Vagina (tissue), 2 donors: ENCODE results near the gene OXCT2. TPM values are rescaled to one million over a fixed set of nuclear protein-coding genes. Genes with fewer than 3 reads are reported as not detected.
A peak's percentile ranks its signal among the peaks of the same experiment; 100 is the strongest.
"Not testable (repeated sequence)": the region's sequence is repeated elsewhere in the genome, so short reads cannot be mapped to it uniquely, and the experiment has no call there.

Source experiments
- DNase-seq, 2 donors: peaks; one replicate each; pipeline ENCODE4 v3.0.0-alpha.2; 2017; ENCODE audit errors: extremely low spot score in 2 of 2
- H3K27ac ChIP-seq: fragments of 200-600 bp; sonication (generic); one replicate; pipeline ENCODE4 v1.5.1; 2019
- H3K27me3 ChIP-seq: fragments of 200-600 bp; sonication (generic); one replicate; pipeline ENCODE4 v1.5.1; 2019
- H3K36me3 ChIP-seq, 2 donors: fragments of 200-600 bp; sonication (generic); one replicate each; pipeline ENCODE4 v1.5.1; 2017 to 2019
- H3K4me1 ChIP-seq: fragments of 200-600 bp; sonication (generic); one replicate; pipeline ENCODE4 v1.5.1; 2019
- H3K4me3 ChIP-seq, 2 donors: fragments of 200-600 bp; sonication (generic); 1 replicate in 1 of 2; 2 replicates in 1 of 2; pipeline ENCODE4 v1.5.1; 2016 to 2019
- H3K9me3 ChIP-seq: fragments of 200-600 bp; sonication (generic); one replicate; pipeline ENCODE4 v1.5.1; 2019
- CTCF ChIP-seq, 3 experiments: fragments of 450-650 bp in 2 of 3; fragments of 200-600 bp in 1 of 3; sonication (generic) in 1 of 3; IDR thresholded peaks; one replicate each; pipeline ENCODE4 v1.5.1; 2017 to 2019; ENCODE audit warnings: antibody characterized with exemption in 3 of 3, mild to moderate bottlenecking in 2 of 3, moderate library complexity in 2 of 3
- POLR2A ChIP-seq, 2 donors: fragments of 450-650 bp; IDR thresholded peaks; one replicate each; pipeline ENCODE4 v1.6.1; 2017; ENCODE audit warnings: antibody characterized with exemption in 2 of 2, mild to moderate bottlenecking in 2 of 2, moderate library complexity in 2 of 2
- POLR2AphosphoS5 ChIP-seq, 2 donors: sonication (generic); formaldehyde crosslinking; IDR thresholded peaks; one replicate each; pipeline ENCODE4 v1.9.0; 2017; ENCODE audit warnings: antibody characterized with exemption in 2 of 2, mild to moderate bottlenecking in 2 of 2, low read depth in 1 of 2; ENCODE audit not compliant: insufficient read depth in 1 of 2
- intact Hi-C: fragments of 100-400 bp; cut with DNase I; formaldehyde crosslinking; loops from one replicate; pipeline ENCODE4 v1.15.1; 2023
- total RNA-seq: library from RNA; depleted of rRNA; stranded (reverse); fragments of >200 nt; gene quantifications from one replicate; pipeline ENCODE4 v1.2.3, GENCODE V29; 2016

OXCT2 gene
- total RNA-seq, result not detected

GRCh38 chr1:39771022-39771532, at the start of gene OXCT2:
TSS of gene OXCT2 (minus strand) at chr1:39771348. CDS start at chr1:39771255, 93 bp downstream.
- H3K9me3 ChIP-seq, H3K36me3 ChIP-seq, intact Hi-C loops, H3K4me1 ChIP-seq, DNase-seq, H3K27ac ChIP-seq, H3K4me3 ChIP-seq, H3K27me3 ChIP-seq: not testable (repeated sequence)

- intact Hi-C loops, result no loop called here
- peaks cover 8% of the 10 kb centered on the region for H3K4me1 ChIP-seq
- H3K9me3 ChIP-seq, result no peaks in the 10 kb centered on the region
- no peaks in the 10 kb centered on the region for H3K27me3 ChIP-seq
- H3K27ac ChIP-seq, result no peak overlapping the region
- no peaks in the 10 kb centered on the region for H3K36me3 ChIP-seq
- no peak for DNase-seq
- TF ChIP-seq POLR2A (IDR thresholded peaks at IDR 0.05), result no peak
- TF ChIP-seq POLR2AphosphoS5 (IDR thresholded peaks at IDR 0.05; ENCODE audit: insufficient read depth in 1 of 2, low read depth in 1 of 2), result no peak
- no peak for TF ChIP-seq CTCF (IDR thresholded peaks at IDR 0.05)
- H3K4me3 ChIP-seq, result no peak overlapping the region
These were observed 48.1 kb upstream of the OXCT2 start for GRCh38 chr1:39819091-39819812.

GRCh38 chr1:39818482-39818881, 47.3 kb upstream of the OXCT2 start:
- Histone ChIP-seq H3K36me3 (no peaks in the 10 kb centered on the region), H3K27me3 (no peaks in the 10 kb centered on the region), H3K27ac (no peak overlapping the region), H3K4me1 (peaks cover 8% of the 10 kb centered on the region), H3K4me3 (no peak overlapping the region), H3K9me3 (no peaks in the 10 kb centered on the region)
- DNase-seq, result no peak
- intact Hi-C loops, result no loop called here
- peak in 1 of 2 donors; percentile 19 for TF ChIP-seq POLR2AphosphoS5 (IDR thresholded peaks at IDR 0.05; ENCODE audit: insufficient read depth in 1 of 2, low read depth in 1 of 2)
- no peak for TF ChIP-seq POLR2A (IDR thresholded peaks at IDR 0.05)

GRCh38 chr1:39817091-39817932, 46.2 kb upstream of the OXCT2 start:
- H3K4me3 ChIP-seq, intact Hi-C loops, H3K27ac ChIP-seq, H3K9me3 ChIP-seq, H3K27me3 ChIP-seq, DNase-seq, H3K36me3 ChIP-seq, H3K4me1 ChIP-seq: not testable (repeated sequence)

GRCh38 chr1:39816415-39817090, 45.4 kb upstream of the OXCT2 start:
- H3K9me3 ChIP-seq, result no peaks in the 10 kb centered on the region
- H3K4me1 ChIP-seq, result peaks cover 8% of the 10 kb centered on the region
- TF ChIP-seq POLR2A (IDR thresholded peaks at IDR 0.05) (no peak), CTCF (IDR thresholded peaks at IDR 0.05) (peak; percentile 76 to 96 (median 95))
- H3K27me3 ChIP-seq, result no peaks in the 10 kb centered on the region
- H3K36me3 ChIP-seq, result no peaks in the 10 kb centered on the region
- H3K4me3 ChIP-seq, result no peak overlapping the region
- H3K27ac ChIP-seq, result no peak overlapping the region
- intact Hi-C loops, result no loop called here
- DNase-seq, result no peak

- intact Hi-C loops, result no loop called here
- no peaks in the 10 kb centered on the region for H3K9me3 ChIP-seq
- TF ChIP-seq POLR2A (IDR thresholded peaks at IDR 0.05) (no peak), POLR2AphosphoS5 (IDR thresholded peaks at IDR 0.05; ENCODE audit: insufficient read depth in 1 of 2, low read depth in 1 of 2) (no peak), CTCF (IDR thresholded peaks at IDR 0.05) (no peak)
These were observed 41.8 kb upstream of the OXCT2 start for GRCh38 chr1:39812913-39813312.

More at GRCh38 chr1:39812913-39813312, 41.8 kb upstream of the OXCT2 start:
- H3K36me3 ChIP-seq, result no peaks in the 10 kb centered on the region
- DNase-seq, result no peak
- H3K27ac ChIP-seq, result no peak overlapping the region
- H3K4me3 ChIP-seq, result no peak overlapping the region
- no peaks in the 10 kb centered on the region for H3K4me1 ChIP-seq
- no peaks in the 10 kb centered on the region for H3K27me3 ChIP-seq
